MCF 10A (cell line): ENCODE results near the gene SCO1. TPM values are rescaled to one million over a fixed set of nuclear protein-coding genes. Genes with fewer than 3 reads are reported as not detected.

ENCODE experiments used
- BruUV-seq: library from RNA; stranded (reverse); fragments of 400-500 nt; replicated peaks from 2 replicates; lab custom pipeline; 2021; lab: Mats Ljungman, UMichigan
- CTCF ChIA-PET: fragments of 300-600 bp; sonication (Branson Sonifier 250); formaldehyde crosslinking; extraction: SDS; loops from one replicate; lab custom pipeline; 2021; ENCODE audit warnings: antibody characterized with exemption, inconsistent platforms; lab: Yijun Ruan, JAX
- POLR2A ChIA-PET: fragments of 300-600, 350-650 bp; sonication (Branson Sonifier 250); formaldehyde crosslinking; extraction: SDS; loops from one replicate; lab custom pipeline; 2020; ENCODE audit warnings: antibody characterized with exemption, inconsistent platforms; lab: Yijun Ruan, JAX
- DNase-seq: peaks from one replicate; pipeline ENCODE4 v3.0.0-alpha.2; 2018; ENCODE audit not compliant: unreplicated experiment
- H3K27ac Mint-ChIP-seq: one replicate; pipeline ENCODE4 v1.8.0; 2022; ENCODE audit warnings: mild to moderate bottlenecking, low read depth, mixed read lengths; ENCODE audit not compliant: unreplicated experiment
- H3K27me3 Mint-ChIP-seq: one replicate; pipeline ENCODE4 v1.8.0; 2022; ENCODE audit warnings: mixed read lengths; ENCODE audit not compliant: insufficient read depth, unreplicated experiment
- H3K36me3 Mint-ChIP-seq: one replicate; pipeline ENCODE4 v1.8.0; 2022; ENCODE audit warnings: mild to moderate bottlenecking, moderate library complexity, mixed read lengths; ENCODE audit not compliant: insufficient read depth, unreplicated experiment
- H3K4me1 Mint-ChIP-seq: one replicate; pipeline ENCODE4 v1.8.0; 2022; ENCODE audit warnings: mixed read lengths; ENCODE audit not compliant: insufficient read depth, unreplicated experiment
- H3K4me3 Mint-ChIP-seq: one replicate; pipeline ENCODE4 v1.8.0; 2022; ENCODE audit warnings: mild to moderate bottlenecking, moderate library complexity, mixed read lengths; ENCODE audit not compliant: unreplicated experiment
- H3K9me3 Mint-ChIP-seq: one replicate; pipeline ENCODE4 v1.8.0; 2022; ENCODE audit warnings: mixed read lengths; ENCODE audit not compliant: unreplicated experiment
- intact Hi-C: fragments of 100-400 bp; cut with micrococcal nuclease; formaldehyde crosslinking; loops from 2 replicates; pipeline ENCODE4 v1.14.1; 2022
- total RNA-seq: library from RNA; stranded (reverse); gene quantifications from 2 replicates; pipeline ENCODE4 v1.2.3, GENCODE V29; 2022
- TF ChIP-seq, protein P1 (sequence below): fragments of 200-600 bp; IDR thresholded peaks from one replicate; pipeline ENCODE4 v1.8.0; 2022; ENCODE audit warnings: antibody characterized with exemption, mild to moderate bottlenecking; ENCODE audit not compliant: unreplicated experiment

Gene SCO1
- total RNA-seq, 1 experiment from 2014 or later = 55.8 TPM

DNA sequence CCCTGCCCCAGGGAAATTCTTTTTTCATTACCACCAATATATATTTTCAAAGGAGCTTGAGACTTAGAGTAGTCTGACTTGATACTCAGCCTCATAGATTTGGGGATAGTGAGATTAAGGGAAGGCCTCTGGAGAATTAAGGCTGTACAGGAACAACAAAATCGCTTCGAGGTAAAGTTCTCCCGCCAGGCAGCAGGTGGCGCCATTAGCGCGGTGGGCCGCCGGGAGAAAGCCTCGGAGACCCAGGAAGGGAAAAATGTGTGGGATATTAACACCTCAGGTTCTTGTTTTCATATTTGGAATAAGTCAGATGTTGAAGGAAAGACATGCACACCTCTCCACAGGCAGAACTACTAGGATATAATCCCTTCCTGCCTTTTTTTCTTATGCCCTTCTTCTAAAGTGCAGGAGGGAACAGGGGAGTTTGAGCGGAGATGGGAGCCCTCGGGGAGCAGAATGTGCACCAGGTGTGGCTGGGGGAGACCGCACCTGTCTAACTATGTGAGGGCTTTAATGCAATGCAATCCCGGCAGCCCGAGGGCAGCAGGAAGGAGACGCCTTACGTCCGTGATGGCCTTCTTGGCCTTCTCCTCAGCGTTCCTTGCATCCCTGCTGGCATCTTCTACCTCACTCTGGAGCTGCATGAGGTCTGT lies 66.2 kb downstream of the SCO1 start:
- Mint-ChIP-seq H3K4me3 (no peak overlapping the region), H3K27me3 (no peaks in the 10 kb centered on the region), H3K9me3 (no peaks in the 10 kb centered on the region), H3K4me1 (no peaks in the 10 kb centered on the region), H3K36me3 (no peaks in the 10 kb centered on the region), H3K27ac (no peak overlapping the region)
- intact Hi-C loops = no loop called here
- peak; percentile 24 for DNase-seq
- ChIA-PET CTCF (interaction anchor here (0.6 to 19.1 kb wide), 30 partner anchors 10 to 1355 kb away, joined by 3 to 269 read pairs (median 3); partner anchors contain the start of gene MYH3), POLR2A (no interaction called here)
- no TSS peak for BruUV-seq
- TF ChIP-seq, protein P1, sequence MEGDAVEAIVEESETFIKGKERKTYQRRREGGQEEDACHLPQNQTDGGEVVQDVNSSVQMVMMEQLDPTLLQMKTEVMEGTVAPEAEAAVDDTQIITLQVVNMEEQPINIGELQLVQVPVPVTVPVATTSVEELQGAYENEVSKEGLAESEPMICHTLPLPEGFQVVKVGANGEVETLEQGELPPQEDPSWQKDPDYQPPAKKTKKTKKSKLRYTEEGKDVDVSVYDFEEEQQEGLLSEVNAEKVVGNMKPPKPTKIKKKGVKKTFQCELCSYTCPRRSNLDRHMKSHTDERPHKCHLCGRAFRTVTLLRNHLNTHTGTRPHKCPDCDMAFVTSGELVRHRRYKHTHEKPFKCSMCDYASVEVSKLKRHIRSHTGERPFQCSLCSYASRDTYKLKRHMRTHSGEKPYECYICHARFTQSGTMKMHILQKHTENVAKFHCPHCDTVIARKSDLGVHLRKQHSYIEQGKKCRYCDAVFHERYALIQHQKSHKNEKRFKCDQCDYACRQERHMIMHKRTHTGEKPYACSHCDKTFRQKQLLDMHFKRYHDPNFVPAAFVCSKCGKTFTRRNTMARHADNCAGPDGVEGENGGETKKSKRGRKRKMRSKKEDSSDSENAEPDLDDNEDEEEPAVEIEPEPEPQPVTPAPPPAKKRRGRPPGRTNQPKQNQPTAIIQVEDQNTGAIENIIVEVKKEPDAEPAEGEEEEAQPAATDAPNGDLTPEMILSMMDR = peak; percentile 66

DNA sequence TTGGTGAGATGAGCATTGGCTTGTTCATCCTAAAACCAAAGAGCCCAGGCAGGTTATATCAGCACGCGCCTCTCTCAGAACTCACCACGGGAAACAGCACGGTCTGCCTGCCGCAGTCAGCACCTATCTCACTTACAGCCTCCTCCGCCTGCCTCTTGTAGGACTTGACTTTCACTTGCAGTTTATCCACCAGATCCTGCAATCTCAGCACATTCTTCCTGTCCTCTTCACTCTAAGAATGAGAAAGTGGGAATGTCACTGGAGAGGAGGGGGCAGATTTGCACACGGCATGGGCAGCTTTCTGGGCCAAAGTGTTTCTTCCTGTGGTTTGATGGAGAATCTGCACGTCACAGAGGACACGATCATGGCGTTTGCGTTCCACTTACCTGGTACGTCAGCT lies 67.6 kb downstream of the SCO1 start:
- TF ChIP-seq, protein P1 = no peak

DNA sequence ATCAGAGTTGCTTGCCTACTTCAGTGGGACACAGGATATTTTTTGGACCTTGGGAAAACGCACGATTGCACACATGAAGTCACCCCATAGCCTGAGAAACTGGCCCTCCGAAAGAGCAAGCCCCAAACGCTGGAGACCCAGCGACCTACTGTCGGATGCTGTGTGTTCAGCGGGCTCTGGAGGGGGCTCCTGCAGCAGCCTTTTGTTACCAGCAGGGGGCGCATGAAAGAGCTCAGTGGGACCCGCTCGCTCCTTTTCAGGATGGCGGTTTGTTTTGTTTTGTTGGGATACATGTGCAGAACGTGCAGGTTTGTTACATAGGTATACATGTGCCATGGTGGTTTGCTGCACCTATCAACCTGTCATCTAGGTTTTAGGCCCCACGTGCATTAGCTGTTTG lies 68.6 kb downstream of the SCO1 start:
- H3K9me3 Mint-ChIP-seq = no peaks in the 10 kb centered on the region
- no peak overlapping the region for H3K4me3 Mint-ChIP-seq
- no TSS peak for BruUV-seq
- TF ChIP-seq, protein P1 = no peak
- no peak for DNase-seq
- ChIA-PET CTCF (interaction anchor here (0.5 to 19.1 kb wide), 7 partner anchors 12 to 1320 kb away, joined by 3 to 269 read pairs (median 3); no protein-coding TSS in a partner anchor), POLR2A (no interaction called here)
- no peaks in the 10 kb centered on the region for H3K4me1 Mint-ChIP-seq
- intact Hi-C loops = no loop called here
- H3K27ac Mint-ChIP-seq = no peak overlapping the region
- H3K27me3 Mint-ChIP-seq = no peaks in the 10 kb centered on the region
- H3K36me3 Mint-ChIP-seq = no peaks in the 10 kb centered on the region

More for the DNA sequence above, 67.6 kb downstream of the SCO1 start:
- Mint-ChIP-seq H3K27me3 (no peaks in the 10 kb centered on the region), H3K27ac (no peak overlapping the region), H3K4me1 (no peaks in the 10 kb centered on the region), H3K9me3 (no peaks in the 10 kb centered on the region), H3K36me3 (no peaks in the 10 kb centered on the region), H3K4me3 (no peak overlapping the region)
- BruUV-seq = no TSS peak
- POLR2A ChIA-PET = no interaction called here
- intact Hi-C loops = no loop called here
- CTCF ChIA-PET = interaction anchor here (0.6 to 19.1 kb wide), 12 partner anchors 11 to 1319 kb away, joined by 3 to 269 read pairs (median 4); partner anchors contain the start of gene MYH3
- DNase-seq = no peak

DNA sequence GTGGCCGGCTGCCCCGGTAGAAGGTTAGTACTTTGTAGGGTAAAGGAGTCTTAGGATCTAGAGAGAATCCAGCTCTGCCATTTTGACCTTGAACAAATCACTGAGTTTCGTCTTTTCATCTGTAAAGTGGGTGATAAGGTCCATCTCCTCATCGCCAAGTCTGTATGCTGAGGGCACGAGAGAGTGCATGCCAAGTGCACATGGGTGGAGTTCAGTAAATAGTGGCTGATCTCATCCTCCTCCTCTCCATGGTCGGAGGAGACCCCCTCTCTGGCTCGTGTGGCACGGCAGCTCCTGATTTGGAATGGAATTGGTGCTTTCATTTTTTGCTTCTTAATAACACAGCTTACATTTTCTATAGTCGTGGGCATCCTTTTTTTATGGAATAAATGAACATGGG lies 70.9 kb downstream of the SCO1 start:
- no peak for DNase-seq
- intact Hi-C loops = no loop called here
- Mint-ChIP-seq H3K4me3 (no peak overlapping the region), H3K9me3 (no peaks in the 10 kb centered on the region), H3K36me3 (no peaks in the 10 kb centered on the region), H3K27me3 (no peaks in the 10 kb centered on the region), H3K27ac (no peak overlapping the region), H3K4me1 (no peaks in the 10 kb centered on the region)
- BruUV-seq = no TSS peak
- TF ChIP-seq, protein P1 = no peak
- ChIA-PET POLR2A (no interaction called here), CTCF (interaction anchor here (0.8 to 19.1 kb wide), 3 partner anchors 10 to 21 kb away, joined by 3 to 269 read pairs (median 5); no protein-coding TSS in a partner anchor)
